Subcutaneous abdominal adipose tissue (tissue), 5 donors: ENCODE measurements around the gene CALHM1.

Experiments used
- H3K27ac ChIP-seq: one replicate; pipeline ENCODE4 v1.7.0; 2013; ENCODE audit warnings: low read depth, mild to moderate bottlenecking, inconsistent platforms, low read length, moderate library complexity
- H3K27me3 ChIP-seq, 5 donors: one replicate each; pipeline ENCODE4 v1.7.0; 2013; ENCODE audit warnings: low read length in 5 of 5, inconsistent platforms in 1 of 5; ENCODE audit not compliant: control insufficient read depth in 5 of 5, insufficient read depth in 4 of 5
- H3K36me3 ChIP-seq, 5 donors: one replicate each; pipeline ENCODE4 v1.7.0; 2013; ENCODE audit warnings: low read length in 5 of 5; ENCODE audit not compliant: control insufficient read depth in 5 of 5, insufficient read depth in 5 of 5
- H3K4me1 ChIP-seq, 5 donors: one replicate each; pipeline ENCODE4 v1.7.0; 2013; ENCODE audit warnings: low read length in 5 of 5, mild to moderate bottlenecking in 3 of 5, moderate library complexity in 1 of 5; ENCODE audit not compliant: control insufficient read depth in 5 of 5, insufficient read depth in 5 of 5
- H3K4me3 ChIP-seq, 5 donors: one replicate each; pipeline ENCODE4 v1.7.0; 2013; ENCODE audit warnings: low read length in 5 of 5, low read depth in 1 of 5
- H3K9ac ChIP-seq, 5 donors: one replicate each; pipeline ENCODE4 v1.7.0; 2013; ENCODE audit warnings: low read length in 5 of 5, mild to moderate bottlenecking in 4 of 5, moderate library complexity in 3 of 5
- H3K9me3 ChIP-seq, 5 donors: one replicate each; pipeline ENCODE4 v1.7.0; 2013; ENCODE audit warnings: low read length in 5 of 5; ENCODE audit not compliant: control insufficient read depth in 5 of 5
- donor health status: healthy.
- donor health status: healthy.
- donor health status: healthy.
- donor health status: healthy.
- donor health status: healthy.

Gene CALHM1

DNA sequence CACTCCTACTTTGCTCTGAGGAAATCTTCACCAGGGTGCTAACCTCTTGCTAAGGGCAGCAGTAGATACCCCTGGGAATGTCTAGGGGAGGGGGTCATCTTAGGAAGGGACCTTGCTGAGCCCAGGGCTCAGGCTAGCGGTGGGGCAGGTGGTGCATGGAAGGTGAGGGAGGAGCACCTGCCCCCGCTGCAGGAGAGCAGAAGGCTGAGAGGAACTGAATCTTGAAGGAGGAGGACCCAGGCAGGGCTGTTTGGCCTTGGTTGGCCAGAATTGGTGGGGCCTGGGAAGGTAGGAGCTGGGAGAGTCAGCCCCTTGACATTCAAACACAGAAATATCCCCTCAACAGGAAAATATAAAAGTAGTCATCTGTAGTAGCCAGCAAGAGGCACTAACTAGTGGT lies 13.3 kb upstream of the CALHM1 start:
- Histone ChIP-seq H3K4me1 (peaks cover 2 to 24% (median 11%) of the 10 kb centered on the region in 5 donors), H3K27me3 (peaks cover 0 to 11% (median 4%) of the 10 kb centered on the region in 5 donors), H3K36me3 (no peaks in the 10 kb centered on the region), H3K27ac (no peak overlapping the region), H3K9ac (no peak overlapping the region), H3K4me3 (no peak overlapping the region), H3K9me3 (no peaks in the 10 kb centered on the region)

GRCh38 chr10:103470761-103471653 lies 12.3 kb upstream of the CALHM1 start:
- peak overlapping the region; percentile 16 for H3K27ac ChIP-seq
- no peaks in the 10 kb centered on the region for H3K36me3 ChIP-seq
- no peaks in the 10 kb centered on the region for H3K9me3 ChIP-seq
- H3K4me3 ChIP-seq, result no peak overlapping the region
- H3K4me1 ChIP-seq, result peaks cover 2 to 24% (median 11%) of the 10 kb centered on the region in 5 donors
- H3K27me3 ChIP-seq, result peaks cover 0 to 5% (median 2%) of the 10 kb centered on the region in 5 donors
- no peak overlapping the region for H3K9ac ChIP-seq

DNA sequence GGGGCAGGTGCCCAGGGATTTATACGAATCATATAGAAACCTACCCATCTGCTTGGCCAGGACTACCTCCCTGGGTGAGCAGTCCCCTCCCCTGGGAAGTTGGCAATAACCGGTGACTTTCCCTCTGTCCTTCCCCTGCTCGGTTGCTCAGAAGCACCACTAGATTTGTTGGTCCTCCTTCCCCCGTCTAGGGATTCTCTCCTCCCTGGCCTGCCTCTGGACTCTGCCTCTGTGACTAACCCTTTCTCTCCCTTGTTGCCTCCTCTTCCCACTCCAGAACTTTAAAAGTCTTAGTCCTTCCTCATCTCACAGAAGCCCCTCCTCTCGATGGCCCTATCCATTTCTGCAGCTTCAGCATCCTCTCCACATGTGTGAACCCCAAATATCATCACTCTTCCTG lies 10.5 kb upstream of the CALHM1 start:
- H3K27me3 ChIP-seq, result peaks cover 0 to 3% (median 2%) of the 10 kb centered on the region in 5 donors
- peaks cover 2 to 24% (median 11%) of the 10 kb centered on the region in 5 donors for H3K4me1 ChIP-seq
- H3K27ac ChIP-seq, result no peak overlapping the region
- no peaks in the 10 kb centered on the region for H3K36me3 ChIP-seq
- no peak overlapping the region for H3K9ac ChIP-seq
- H3K4me3 ChIP-seq, result no peak overlapping the region
- no peaks in the 10 kb centered on the region for H3K9me3 ChIP-seq

GRCh38 chr10:103467406-103467805 lies 8.7 kb upstream of the CALHM1 start:
- no peak overlapping the region for H3K4me3 ChIP-seq
- H3K27ac ChIP-seq, result no peak overlapping the region
- no peak overlapping the region for H3K9ac ChIP-seq
- H3K27me3 ChIP-seq, result peaks cover 0 to 3% (median 0%) of the 10 kb centered on the region in 5 donors
- no peaks in the 10 kb centered on the region for H3K9me3 ChIP-seq
- no peaks in the 10 kb centered on the region for H3K36me3 ChIP-seq
- peaks cover 2 to 24% (median 11%) of the 10 kb centered on the region in 5 donors for H3K4me1 ChIP-seq

- H3K36me3 ChIP-seq, result no peaks in the 10 kb centered on the region
- H3K9me3 ChIP-seq, result no peaks in the 10 kb centered on the region
- peaks cover 2 to 20% (median 8%) of the 10 kb centered on the region in 5 donors for H3K4me1 ChIP-seq
- no peak overlapping the region for H3K27ac ChIP-seq
- H3K9ac ChIP-seq, result no peak overlapping the region
- no peak overlapping the region for H3K4me3 ChIP-seq
- no peaks in the 10 kb centered on the region for H3K27me3 ChIP-seq
Measured at GRCh38 chr10:103466734-103467133, 8.0 kb upstream of the CALHM1 start.

GRCh38 chr10:103465411-103466179 lies 6.9 kb upstream of the CALHM1 start:
- Histone ChIP-seq H3K9me3 (no peaks in the 10 kb centered on the region), H3K27ac (no peak overlapping the region), H3K4me3 (no peak overlapping the region), H3K4me1 (peaks cover 0 to 10% (median under 1%) of the 10 kb centered on the region in 5 donors), H3K36me3 (no peaks in the 10 kb centered on the region), H3K27me3 (no peaks in the 10 kb centered on the region), H3K9ac (no peak overlapping the region)

DNA sequence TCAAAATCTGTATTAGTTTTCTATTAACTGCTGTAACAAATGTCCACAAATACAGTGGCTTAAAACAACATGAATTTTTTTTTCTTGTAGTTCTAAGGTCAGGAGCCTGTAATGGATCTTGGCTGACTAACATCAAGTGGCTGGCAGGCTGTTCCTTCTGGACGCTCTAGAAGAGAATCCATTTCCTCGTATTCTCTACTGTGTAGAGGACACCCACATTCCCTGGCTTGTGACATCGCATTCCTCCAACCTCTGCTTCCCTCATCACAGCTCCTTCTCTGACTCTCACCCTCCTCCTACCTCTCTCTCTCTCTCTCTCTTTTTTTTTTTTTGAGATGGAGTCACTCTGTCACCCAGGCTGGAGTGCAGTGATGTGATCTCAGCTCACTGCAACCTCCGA lies 4.8 kb upstream of the CALHM1 start:
- H3K27me3 ChIP-seq, result no peaks in the 10 kb centered on the region

DNA sequence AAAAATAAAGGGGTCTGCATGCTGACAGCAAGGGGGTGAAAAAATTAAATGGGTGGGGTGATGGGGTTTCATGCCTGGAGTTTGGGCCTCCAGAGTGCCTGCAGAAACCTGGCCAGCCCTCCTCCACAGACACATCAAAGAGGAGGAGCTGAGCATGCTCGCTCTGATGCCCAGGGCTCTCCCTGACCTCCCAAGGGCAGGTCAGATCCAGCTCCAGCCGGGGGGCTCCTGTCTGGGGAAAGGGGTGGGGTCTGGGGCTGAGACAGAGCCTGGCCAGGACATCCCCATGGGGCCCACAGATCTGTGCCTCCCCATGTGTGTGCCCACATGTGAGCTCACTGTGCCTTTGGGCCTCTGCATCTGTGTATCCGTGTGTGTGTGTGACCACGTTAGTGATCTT lies 915 bp upstream of the CALHM1 start:
- peaks cover 0 to 3% (median 0%) of the 10 kb centered on the region in 5 donors for H3K27me3 ChIP-seq
- H3K36me3 ChIP-seq, result no peaks in the 10 kb centered on the region
- no peak overlapping the region for H3K27ac ChIP-seq
- H3K4me3 ChIP-seq, result no peak overlapping the region
- H3K4me1 ChIP-seq, result no peaks in the 10 kb centered on the region
- H3K9ac ChIP-seq, result no peak overlapping the region
- H3K9me3 ChIP-seq, result no peaks in the 10 kb centered on the region

More for the DNA sequence above, 4.8 kb upstream of the CALHM1 start:
- H3K4me3 ChIP-seq, result no peak overlapping the region
- H3K9me3 ChIP-seq, result no peaks in the 10 kb centered on the region
- H3K36me3 ChIP-seq, result no peaks in the 10 kb centered on the region
- no peak overlapping the region for H3K9ac ChIP-seq
- no peak overlapping the region for H3K27ac ChIP-seq
- peaks cover 0 to 8% (median 0%) of the 10 kb centered on the region in 5 donors for H3K4me1 ChIP-seq

DNA sequence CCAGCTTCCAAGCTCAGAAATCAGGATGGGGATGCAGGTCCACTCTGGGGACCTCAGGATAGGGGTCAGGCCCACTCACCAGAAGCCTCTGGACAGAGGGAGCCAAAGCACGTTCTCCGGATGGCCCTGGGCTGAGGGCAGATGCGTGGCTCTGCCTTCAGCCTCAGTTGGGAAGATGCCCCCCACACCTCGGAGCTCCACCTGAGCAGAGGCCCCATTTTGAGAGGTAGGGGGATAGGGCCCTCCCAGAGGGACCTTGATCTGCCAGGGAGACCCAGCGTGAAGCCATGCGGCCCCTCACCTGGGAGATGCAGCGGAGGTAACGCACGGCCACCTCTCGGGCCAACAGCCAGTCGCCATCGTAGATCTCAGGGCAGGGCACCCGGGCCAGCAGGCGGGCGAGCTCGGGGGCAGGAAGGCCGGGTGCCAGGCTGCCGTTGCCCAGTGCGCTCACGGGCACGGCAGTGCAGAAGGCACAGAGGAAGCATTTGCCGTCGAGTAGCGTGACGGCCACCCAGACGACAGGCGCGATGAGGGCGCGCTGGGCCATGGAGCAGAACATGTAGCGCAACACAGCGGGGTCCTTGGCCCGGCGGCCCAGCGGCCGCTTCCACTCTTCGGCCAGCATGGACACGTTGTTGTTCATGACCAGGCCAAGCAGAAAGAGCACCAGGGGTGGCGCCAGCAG lies 660 bp downstream of the CALHM1 start:
- Histone ChIP-seq H3K36me3 (no peaks in the 10 kb centered on the region), H3K4me3 (no peak overlapping the region), H3K9ac (no peak overlapping the region), H3K9me3 (no peaks in the 10 kb centered on the region), H3K27me3 (peaks cover 0 to 3% (median 0%) of the 10 kb centered on the region in 5 donors), H3K27ac (no peak overlapping the region), H3K4me1 (peaks cover 0 to under 1% (median 0%) of the 10 kb centered on the region in 5 donors)
